ENCODE measurements around the gene SYNE2. TPM values are rescaled to one million over a fixed set of nuclear protein-coding genes. Genes with fewer than 3 reads are reported as not detected.

The SYNE2 gene
- total RNA-seq, 1 donor from 2014 or later: 36.6 TPM

- Histone ChIP-seq H3K4me3 (ENCODE audit: low read depth, low read length) (no peak overlapping the region), H3K36me3 (ENCODE audit: control insufficient read depth, insufficient read depth, low read length) (no peaks in the 10 kb centered on the region), H3K27me3 (ENCODE audit: control insufficient read depth, insufficient read depth, low read length) (no peaks in the 10 kb centered on the region)
- FAIRE-seq (no peak), DNase-seq (ENCODE audit: low read depth) (no peak)
- TF ChIP-seq CTCF (IDR thresholded peaks at IDR 0.05; ENCODE audit: insufficient read depth, low read length, severe bottlenecking): no peak
Observed at GRCh38 chr14:63902375-63902976, 49.7 kb downstream of the SYNE2 start.

GRCh38 chr14:63904724-63905123 is 51.9 kb downstream of the SYNE2 start:
- FAIRE-seq (no peak), DNase-seq (ENCODE audit: low read depth) (no peak)
- H3K36me3 ChIP-seq (ENCODE audit: control insufficient read depth, insufficient read depth, low read length): no peaks in the 10 kb centered on the region
- H3K27me3 ChIP-seq (ENCODE audit: control insufficient read depth, insufficient read depth, low read length): no peaks in the 10 kb centered on the region
- TF ChIP-seq CTCF (IDR thresholded peaks at IDR 0.05; ENCODE audit: insufficient read depth, low read length, severe bottlenecking): no peak
- no peak overlapping the region for H3K4me3 ChIP-seq (ENCODE audit: low read depth, low read length)

GRCh38 chr14:63905370-63905769 is 52.6 kb downstream of the SYNE2 start:
- TF ChIP-seq CTCF (IDR thresholded peaks at IDR 0.05; ENCODE audit: insufficient read depth, low read length, severe bottlenecking): no peak
- DNase-seq (ENCODE audit: low read depth): no peak
- Histone ChIP-seq H3K27me3 (ENCODE audit: control insufficient read depth, insufficient read depth, low read length) (no peaks in the 10 kb centered on the region), H3K4me3 (ENCODE audit: low read depth, low read length) (no peak overlapping the region), H3K36me3 (ENCODE audit: control insufficient read depth, insufficient read depth, low read length) (no peaks in the 10 kb centered on the region)
- no peak for FAIRE-seq

GRCh38 chr14:63908667-63909264 is 56.0 kb downstream of the SYNE2 start:
- FAIRE-seq (no peak), DNase-seq (ENCODE audit: low read depth) (no peak)
- no peaks in the 10 kb centered on the region for H3K27me3 ChIP-seq (ENCODE audit: control insufficient read depth, insufficient read depth, low read length)
- H3K36me3 ChIP-seq (ENCODE audit: control insufficient read depth, insufficient read depth, low read length): no peaks in the 10 kb centered on the region
- TF ChIP-seq CTCF (IDR thresholded peaks at IDR 0.05; ENCODE audit: insufficient read depth, low read length, severe bottlenecking): no peak
- no peak overlapping the region for H3K4me3 ChIP-seq (ENCODE audit: low read depth, low read length)

GRCh38 chr14:63909984-63910383 is 57.2 kb downstream of the SYNE2 start:
- Histone ChIP-seq H3K36me3 (ENCODE audit: control insufficient read depth, insufficient read depth, low read length) (no peaks in the 10 kb centered on the region), H3K27me3 (ENCODE audit: control insufficient read depth, insufficient read depth, low read length) (no peaks in the 10 kb centered on the region), H3K4me3 (ENCODE audit: low read depth, low read length) (no peak overlapping the region)
- DNase-seq (ENCODE audit: low read depth) (no peak), FAIRE-seq (no peak)
- no peak for TF ChIP-seq CTCF (IDR thresholded peaks at IDR 0.05; ENCODE audit: insufficient read depth, low read length, severe bottlenecking)

All from bronchial epithelial cell (primary cell).